ENCODE data around the gene PFKP.

GRCh38 chr10:3103646-3104045 is 36.3 kb downstream of the PFKP start:
- TF ChIP-seq POLR2A (IDR thresholded peaks at IDR 0.05) (no peak), CTCF (IDR thresholded peaks at IDR 0.05) (no peak)
